ENCODE data around the gene SLC24A1.

DNA sequence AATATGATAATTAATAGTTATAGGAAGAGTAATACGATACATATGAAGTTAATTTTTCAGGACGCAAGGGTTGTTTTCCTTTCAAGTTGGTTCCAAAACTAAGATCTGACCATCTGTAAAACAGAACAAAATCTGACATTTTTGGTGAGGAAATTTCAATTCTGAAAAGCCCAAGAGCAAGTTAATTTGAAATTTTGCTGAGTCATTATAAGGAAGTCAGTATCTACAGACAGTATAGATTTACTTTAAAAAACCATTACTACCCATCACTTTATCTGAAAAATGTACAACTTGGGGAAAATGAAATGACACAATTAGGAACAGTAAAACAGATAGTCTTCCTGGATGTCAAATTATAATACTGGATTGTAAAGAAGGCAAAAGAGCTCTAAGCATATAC is 23.3 kb upstream of the SLC24A1 start:
- TF ChIP-seq, protein P1, sequence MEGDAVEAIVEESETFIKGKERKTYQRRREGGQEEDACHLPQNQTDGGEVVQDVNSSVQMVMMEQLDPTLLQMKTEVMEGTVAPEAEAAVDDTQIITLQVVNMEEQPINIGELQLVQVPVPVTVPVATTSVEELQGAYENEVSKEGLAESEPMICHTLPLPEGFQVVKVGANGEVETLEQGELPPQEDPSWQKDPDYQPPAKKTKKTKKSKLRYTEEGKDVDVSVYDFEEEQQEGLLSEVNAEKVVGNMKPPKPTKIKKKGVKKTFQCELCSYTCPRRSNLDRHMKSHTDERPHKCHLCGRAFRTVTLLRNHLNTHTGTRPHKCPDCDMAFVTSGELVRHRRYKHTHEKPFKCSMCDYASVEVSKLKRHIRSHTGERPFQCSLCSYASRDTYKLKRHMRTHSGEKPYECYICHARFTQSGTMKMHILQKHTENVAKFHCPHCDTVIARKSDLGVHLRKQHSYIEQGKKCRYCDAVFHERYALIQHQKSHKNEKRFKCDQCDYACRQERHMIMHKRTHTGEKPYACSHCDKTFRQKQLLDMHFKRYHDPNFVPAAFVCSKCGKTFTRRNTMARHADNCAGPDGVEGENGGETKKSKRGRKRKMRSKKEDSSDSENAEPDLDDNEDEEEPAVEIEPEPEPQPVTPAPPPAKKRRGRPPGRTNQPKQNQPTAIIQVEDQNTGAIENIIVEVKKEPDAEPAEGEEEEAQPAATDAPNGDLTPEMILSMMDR (conservative IDR thresholded peaks at IDR 0.05; ENCODE audit: low read depth, low read length), result no peak
- TF ChIP-seq EZH2phosphoT487 (IDR thresholded peaks at IDR 0.05; ENCODE audit: borderline replicate concordance, low read length), result no peak

Measured in PC-3 (cell line).